Subcutaneous abdominal adipose tissue (tissue), 5 donors: Measurements from ENCODE around the gene KDM2B.
A peak's percentile ranks its signal among the peaks of the same experiment; 100 is the strongest.
"Not testable (repeated sequence)": the region's sequence is repeated elsewhere in the genome, so short reads cannot be mapped to it uniquely, and the experiment has no call there.

Source experiments
- H3K27ac ChIP-seq: one replicate; pipeline ENCODE4 v1.7.0; 2013; ENCODE audit warnings: low read depth, mild to moderate bottlenecking, inconsistent platforms, low read length, moderate library complexity
- H3K27me3 ChIP-seq, 5 donors: one replicate each; pipeline ENCODE4 v1.7.0; 2013; ENCODE audit warnings: low read length in 5 of 5, inconsistent platforms in 1 of 5; ENCODE audit not compliant: control insufficient read depth in 5 of 5, insufficient read depth in 4 of 5
- H3K36me3 ChIP-seq, 5 donors: one replicate each; pipeline ENCODE4 v1.7.0; 2013; ENCODE audit warnings: low read length in 5 of 5; ENCODE audit not compliant: control insufficient read depth in 5 of 5, insufficient read depth in 5 of 5
- H3K4me1 ChIP-seq, 5 donors: one replicate each; pipeline ENCODE4 v1.7.0; 2013; ENCODE audit warnings: low read length in 5 of 5, mild to moderate bottlenecking in 3 of 5, moderate library complexity in 1 of 5; ENCODE audit not compliant: control insufficient read depth in 5 of 5, insufficient read depth in 5 of 5
- H3K4me3 ChIP-seq, 5 donors: one replicate each; pipeline ENCODE4 v1.7.0; 2013; ENCODE audit warnings: low read length in 5 of 5, low read depth in 1 of 5
- H3K9ac ChIP-seq, 5 donors: one replicate each; pipeline ENCODE4 v1.7.0; 2013; ENCODE audit warnings: low read length in 5 of 5, mild to moderate bottlenecking in 4 of 5, moderate library complexity in 3 of 5
- H3K9me3 ChIP-seq, 5 donors: one replicate each; pipeline ENCODE4 v1.7.0; 2013; ENCODE audit warnings: low read length in 5 of 5; ENCODE audit not compliant: control insufficient read depth in 5 of 5
- donor health status: healthy.
- donor health status: healthy.
- donor health status: healthy.
- donor health status: healthy.
- donor health status: healthy.

KDM2B gene

DNA sequence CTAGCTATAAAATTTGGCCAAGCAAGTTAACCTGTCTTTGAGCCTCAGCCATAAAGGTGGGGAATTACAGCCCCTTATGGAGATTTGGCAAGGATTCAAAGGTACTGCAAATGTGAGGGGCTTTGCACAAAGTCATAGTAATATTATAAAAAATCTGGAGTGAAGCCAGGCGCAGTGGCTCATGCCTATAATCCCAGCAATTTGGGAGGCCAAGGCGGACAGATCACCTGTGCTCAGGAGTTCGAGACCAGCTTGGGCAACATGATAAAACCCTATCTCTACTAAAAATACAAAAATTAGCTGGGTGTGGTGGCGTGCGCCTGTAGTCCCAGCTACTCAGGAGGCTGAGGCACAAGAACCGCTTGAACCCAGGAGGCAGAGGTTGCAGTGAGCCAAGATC lies 4.1 kb upstream of the KDM2B start:
- not testable (repeated sequence) for H3K9me3 ChIP-seq, H3K4me3 ChIP-seq, H3K27me3 ChIP-seq, H3K9ac ChIP-seq, H3K36me3 ChIP-seq, H3K27ac ChIP-seq
- H3K4me1 ChIP-seq, result peaks cover 2 to 27% (median 25%) of the 10 kb centered on the region in 5 donors

DNA sequence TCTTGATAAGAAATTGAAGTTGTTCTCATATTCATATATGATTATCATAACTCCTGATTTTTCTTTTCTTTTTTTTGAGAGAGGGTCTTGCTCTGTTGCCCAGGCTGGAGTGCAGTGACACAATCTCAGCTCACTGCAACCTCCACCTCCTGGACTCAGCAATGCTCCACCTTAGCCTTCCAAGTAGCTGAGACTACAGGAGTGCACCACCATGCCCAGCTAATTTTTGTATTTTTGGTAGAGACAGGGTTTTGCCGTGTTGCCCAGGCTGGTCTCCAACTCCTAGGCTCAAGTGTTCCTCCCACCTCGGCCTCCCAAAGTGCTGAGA lies 2.5 kb upstream of the KDM2B start:
- H3K9ac ChIP-seq, H3K4me3 ChIP-seq, H3K9me3 ChIP-seq, H3K36me3 ChIP-seq, H3K27ac ChIP-seq, H3K27me3 ChIP-seq: not testable (repeated sequence)
- peaks cover 2 to 40% (median 34%) of the 10 kb centered on the region in 5 donors for H3K4me1 ChIP-seq

DNA sequence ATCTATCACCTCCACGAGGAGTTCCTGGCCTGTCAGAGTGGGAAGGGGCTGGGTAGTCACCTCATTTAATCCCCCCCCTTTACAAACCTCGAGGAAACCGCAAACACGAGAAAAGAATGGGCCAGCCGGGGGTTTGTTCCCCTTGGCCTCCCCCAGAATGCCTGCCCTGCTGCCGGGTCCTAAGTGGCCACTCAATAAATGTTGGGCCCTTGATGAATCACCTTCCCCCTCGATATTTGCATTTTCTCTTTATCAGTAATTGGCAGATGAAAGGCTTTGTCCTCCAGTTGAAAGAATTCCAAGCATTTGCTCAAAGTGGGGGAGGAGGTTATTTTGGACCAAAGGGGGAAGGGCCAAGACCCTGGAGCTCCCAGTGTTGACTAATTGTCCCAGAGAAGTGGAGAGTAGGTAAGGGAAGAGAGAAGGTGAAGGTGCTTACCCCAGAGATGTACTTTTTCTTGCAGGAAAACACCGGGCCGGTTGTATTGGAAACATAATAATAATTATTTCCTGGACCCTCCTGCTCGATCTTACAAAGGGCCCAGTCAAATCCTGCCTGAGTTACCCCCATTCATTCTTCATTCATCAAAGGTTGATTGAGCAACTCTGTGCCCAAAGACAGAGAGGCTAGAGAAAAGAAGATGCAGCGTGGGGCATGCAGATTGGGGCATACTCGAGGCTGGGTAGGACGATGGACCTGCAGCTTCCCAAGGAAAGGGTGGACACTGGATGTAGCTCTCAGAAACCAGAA lies 1.9 kb upstream of the KDM2B start:
- H3K36me3 ChIP-seq, result no peaks in the 10 kb centered on the region
- no peaks in the 10 kb centered on the region for H3K9me3 ChIP-seq
- H3K9ac ChIP-seq, result peak overlapping the region in 1 of 5 donors; percentile 45
- no peaks in the 10 kb centered on the region for H3K27me3 ChIP-seq
- no peak overlapping the region for H3K4me3 ChIP-seq
- no peak overlapping the region for H3K27ac ChIP-seq
- H3K4me1 ChIP-seq, result peaks cover 2 to 46% (median 39%) of the 10 kb centered on the region in 5 donors

DNA sequence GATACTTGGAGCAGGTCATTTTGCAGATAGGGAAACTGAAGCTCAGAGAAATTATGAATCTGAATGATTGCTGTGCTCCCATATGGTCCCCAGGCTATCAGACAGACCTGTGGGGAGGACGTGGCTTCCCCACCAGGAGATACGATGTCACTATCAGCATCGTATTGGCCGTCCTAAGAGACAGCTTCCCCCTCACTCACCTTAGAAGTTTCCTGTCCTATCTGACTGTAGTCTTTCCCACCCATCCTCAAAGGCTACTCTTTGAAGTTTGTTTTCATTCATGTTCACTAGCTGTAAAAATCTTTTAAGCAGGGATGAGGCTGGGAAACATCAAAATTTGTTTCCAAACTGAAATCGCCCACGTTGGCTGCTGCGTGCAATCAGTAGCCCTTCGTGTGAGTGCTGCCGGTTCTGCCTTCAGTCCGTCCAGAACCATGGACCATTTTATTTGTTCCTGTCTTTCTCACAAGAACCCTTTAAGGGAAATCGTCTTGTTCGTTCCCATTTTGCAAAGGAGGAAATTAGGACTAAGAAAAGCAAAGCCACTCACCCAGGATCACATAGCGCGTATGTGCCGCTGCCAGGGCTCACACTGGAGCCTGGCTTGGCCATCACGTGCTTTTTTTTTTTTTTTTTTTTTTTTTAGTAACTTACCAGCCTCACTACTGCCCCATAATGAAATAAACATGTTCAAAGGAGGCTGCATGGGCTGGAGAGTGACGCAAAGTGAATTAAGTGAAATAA lies 1.0 kb upstream of the KDM2B start:
- Histone ChIP-seq H3K27ac (peak overlapping the region; percentile 49), H3K4me1 (peaks cover 2 to 54% (median 46%) of the 10 kb centered on the region in 5 donors), H3K27me3 (no peaks in the 10 kb centered on the region), H3K36me3 (no peaks in the 10 kb centered on the region), H3K9me3 (no peaks in the 10 kb centered on the region), H3K4me3 (peak overlapping the region in 4 of 5 donors; percentile 52 to 75 (median 66)), H3K9ac (peak overlapping the region in 2 of 5 donors; percentile 48 to 57)

DNA sequence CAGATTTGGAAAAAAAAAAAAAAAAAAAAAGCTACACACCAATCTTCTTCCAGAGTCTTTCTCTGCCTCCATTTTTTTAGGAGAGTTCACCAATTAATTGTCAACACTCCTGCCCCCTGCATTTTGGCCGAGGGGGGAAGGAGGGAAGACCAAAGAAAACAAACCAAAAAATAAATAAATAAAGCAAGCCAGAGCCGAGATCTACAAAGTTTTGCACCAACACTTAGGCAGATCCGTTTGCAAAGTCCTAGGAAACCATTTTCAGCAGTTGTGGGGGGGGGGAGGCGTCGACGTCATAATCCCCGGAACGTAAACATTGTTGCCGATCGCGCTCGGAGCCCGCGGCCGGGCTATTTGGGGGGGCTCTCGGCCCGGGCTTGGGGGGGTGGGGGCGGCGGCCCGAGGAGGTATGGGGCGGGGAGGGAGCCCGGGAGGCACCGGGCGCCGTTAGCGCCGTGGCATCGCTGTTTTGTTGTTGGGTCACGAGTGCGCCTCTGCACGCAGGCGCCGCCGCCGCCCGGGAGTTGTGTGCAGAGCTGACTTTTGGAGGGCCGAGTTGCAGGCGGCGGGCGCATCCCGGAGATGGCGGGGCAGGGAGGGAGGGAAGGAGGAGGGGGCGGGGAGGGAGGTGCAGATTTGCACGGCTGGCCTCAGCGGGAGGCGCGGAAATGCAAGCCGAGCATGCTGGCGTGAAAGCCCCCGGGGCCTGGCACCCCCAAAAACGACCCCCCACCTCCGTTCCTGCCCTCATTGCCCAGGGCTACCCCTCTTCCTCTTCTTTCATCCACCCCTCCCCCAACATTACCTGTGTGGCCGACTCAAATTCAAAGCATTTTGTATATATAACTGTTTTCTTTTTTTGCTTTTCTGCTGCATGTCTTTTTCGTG lies 598 bp downstream of the KDM2B start:
- H3K9ac ChIP-seq, result peak overlapping the region in 4 of 5 donors; percentile 22 to 76 (median 50)
- no peaks in the 10 kb centered on the region for H3K9me3 ChIP-seq
- peaks cover 0 to 4% (median 0%) of the 10 kb centered on the region in 5 donors for H3K36me3 ChIP-seq
- peaks cover 2 to 62% (median 56%) of the 10 kb centered on the region in 5 donors for H3K4me1 ChIP-seq
- H3K4me3 ChIP-seq, result peak overlapping the region; percentile 57 to 75 (median 69)
- H3K27me3 ChIP-seq, result no peaks in the 10 kb centered on the region
- H3K27ac ChIP-seq, result no peak overlapping the region

DNA sequence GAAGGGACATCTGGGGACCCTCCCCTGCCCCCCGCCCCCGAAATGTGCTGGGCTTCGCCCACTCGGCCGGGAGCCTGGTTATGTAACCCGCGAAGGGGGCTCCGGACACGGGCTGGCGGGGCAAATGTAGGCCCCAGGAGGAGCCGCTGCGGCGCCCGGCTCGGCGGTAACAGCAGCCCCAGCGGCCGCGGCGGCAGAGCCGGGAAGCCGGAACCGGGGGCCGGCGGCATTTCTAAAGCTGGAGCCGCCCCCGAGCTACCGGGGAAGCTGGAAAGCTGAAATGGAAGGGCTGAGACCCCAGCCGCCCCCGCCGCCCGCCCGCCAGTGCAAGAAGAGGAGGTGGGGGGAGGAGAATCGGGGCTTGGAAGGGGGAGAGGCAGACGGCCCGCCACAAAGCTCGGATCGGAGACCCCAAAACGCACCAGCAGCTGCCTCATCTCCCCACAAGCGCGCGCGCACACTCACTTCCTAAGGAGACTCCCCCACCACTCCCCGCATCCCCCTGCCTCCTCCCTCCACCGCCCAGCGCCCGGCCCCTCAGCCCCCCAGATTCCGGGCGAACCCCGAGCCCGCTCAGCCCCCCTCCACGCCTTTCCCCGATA lies 1.5 kb downstream of the KDM2B start:
- H3K4me1 ChIP-seq, result peaks cover 2 to 62% (median 56%) of the 10 kb centered on the region in 5 donors
- H3K36me3 ChIP-seq, result peaks cover 0 to 13% (median 4%) of the 10 kb centered on the region in 5 donors
- H3K4me3 ChIP-seq, result peak overlapping the region; percentile 57 to 75 (median 69)
- no peaks in the 10 kb centered on the region for H3K27me3 ChIP-seq
- peak overlapping the region in 4 of 5 donors; percentile 22 to 73 (median 65) for H3K9ac ChIP-seq
- no peaks in the 10 kb centered on the region for H3K9me3 ChIP-seq
- H3K27ac ChIP-seq, result no peak overlapping the region

DNA sequence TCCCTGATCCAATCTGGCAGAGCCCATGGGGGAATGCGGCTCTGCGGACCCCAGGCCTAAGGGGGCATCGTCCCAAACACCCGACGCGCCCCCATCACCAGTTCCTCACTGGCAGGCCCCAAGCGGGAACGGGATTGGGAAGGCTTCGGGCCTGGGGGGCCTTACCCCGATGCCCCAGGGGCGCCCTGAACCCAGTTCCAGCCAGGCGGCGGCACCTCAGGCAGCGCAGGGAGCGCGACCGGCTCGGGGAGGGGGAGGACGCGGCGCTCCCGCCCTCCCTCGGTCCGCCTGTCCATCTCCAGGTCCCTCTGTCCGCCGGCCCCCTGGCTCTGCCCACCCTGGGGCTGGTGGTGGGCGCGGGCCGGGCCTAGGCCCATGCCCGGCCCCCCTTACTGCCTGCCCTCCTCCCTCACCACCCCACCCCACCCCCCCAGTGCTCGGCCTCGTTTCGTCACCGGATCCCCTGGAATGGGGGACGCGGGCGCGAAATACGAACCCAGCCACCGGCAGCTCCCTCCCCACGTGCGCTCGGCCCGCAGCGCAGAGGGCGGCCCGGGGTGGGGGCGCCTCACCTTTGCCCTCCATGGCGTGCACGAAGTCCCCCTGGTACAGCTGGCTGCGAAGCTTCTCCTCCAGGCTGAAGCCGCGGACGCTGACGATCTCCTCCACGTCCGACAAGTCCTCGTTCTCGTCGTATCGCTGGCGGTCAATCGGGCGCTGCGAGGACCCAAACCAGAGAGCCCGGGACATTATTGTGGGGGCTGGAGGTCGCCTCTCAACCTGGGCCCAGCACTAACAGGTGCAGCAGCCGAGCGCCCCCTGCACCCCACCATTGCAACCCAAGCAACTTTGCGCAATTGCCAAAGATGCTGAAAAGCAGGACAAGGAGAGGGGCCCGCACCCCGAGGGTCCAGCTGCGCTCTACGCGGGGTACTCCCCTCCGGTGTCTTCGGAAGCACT lies 2.3 kb downstream of the KDM2B start:
- H3K27me3 ChIP-seq, result no peaks in the 10 kb centered on the region
- peak overlapping the region in 4 of 5 donors; percentile 57 to 75 (median 64) for H3K4me3 ChIP-seq
- H3K36me3 ChIP-seq, result peaks cover 0 to 19% (median 10%) of the 10 kb centered on the region in 5 donors
- H3K27ac ChIP-seq, result no peak overlapping the region
- peak overlapping the region in 4 of 5 donors; percentile 13 to 73 (median 65) for H3K9ac ChIP-seq
- H3K9me3 ChIP-seq, result no peaks in the 10 kb centered on the region
- peaks cover 2 to 62% (median 56%) of the 10 kb centered on the region in 5 donors for H3K4me1 ChIP-seq

DNA sequence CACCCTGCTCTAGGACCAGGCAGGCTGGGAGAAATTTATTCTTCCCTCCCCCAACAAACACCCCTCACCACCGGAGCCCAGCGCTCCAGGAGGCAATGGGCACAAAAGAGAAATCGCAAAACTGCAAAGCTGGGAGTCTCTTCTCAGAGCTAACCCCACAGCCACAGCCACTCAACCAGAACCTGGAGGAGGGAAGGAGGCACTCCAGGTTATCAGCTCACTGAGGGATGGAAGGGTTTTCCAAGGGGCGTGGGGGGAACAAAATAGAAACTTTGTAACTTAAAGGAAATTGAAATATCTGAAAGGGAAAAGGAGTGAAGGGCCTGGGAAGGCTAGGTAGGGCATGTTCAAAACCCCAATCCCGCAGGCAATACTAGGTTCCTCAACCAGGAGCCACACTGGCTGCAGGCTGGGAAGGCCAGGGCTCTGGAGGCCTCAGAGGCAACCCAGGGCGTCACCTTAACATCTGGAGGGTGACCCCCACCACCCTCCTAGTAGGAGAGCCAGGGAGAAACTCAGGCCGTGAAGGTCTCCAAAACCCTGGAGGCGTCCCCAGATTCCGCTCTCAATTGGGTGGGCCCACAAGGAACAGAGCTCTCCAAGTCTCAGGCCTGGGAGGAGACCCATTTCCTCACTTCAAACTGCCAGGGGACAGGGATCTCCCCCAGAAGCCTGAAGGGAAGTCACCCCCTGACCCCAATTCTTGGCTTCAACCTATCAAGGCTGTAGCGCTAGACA lies 3.2 kb downstream of the KDM2B start:
- Histone ChIP-seq H3K4me1 (peaks cover 2 to 60% (median 54%) of the 10 kb centered on the region in 5 donors), H3K27ac (peak overlapping the region; percentile 35), H3K36me3 (peaks cover 0 to 19% (median 10%) of the 10 kb centered on the region in 5 donors), H3K4me3 (peak overlapping the region in 2 of 5 donors; percentile 57 to 60), H3K27me3 (no peaks in the 10 kb centered on the region), H3K9me3 (no peaks in the 10 kb centered on the region), H3K9ac (peak overlapping the region in 2 of 5 donors; percentile 8 to 56)
